Type B pancreatic cell (in vitro differentiated cells): Measurements from ENCODE around the gene CLEC11A. TPM values are rescaled to one million over a fixed set of nuclear protein-coding genes. Genes with fewer than 3 reads are reported as not detected.

Source experiments
- DNase-seq: peaks from one replicate; pipeline ENCODE4 v3.0.0; 2021; ENCODE audit warnings: mixed read lengths; ENCODE audit not compliant: unreplicated experiment; ENCODE audit errors: extremely low spot score
- H3K27ac Mint-ChIP-seq: 2 replicates; pipeline ENCODE4 v1.8.0; 2021; ENCODE audit warnings: mild to moderate bottlenecking, mixed read lengths
- H3K27me3 Mint-ChIP-seq: 2 replicates; pipeline ENCODE4 v1.8.0; 2021; ENCODE audit warnings: mixed read lengths
- H3K36me3 Mint-ChIP-seq: 2 replicates; pipeline ENCODE4 v1.8.0; 2021; ENCODE audit warnings: mixed read lengths
- H3K4me1 Mint-ChIP-seq: one replicate; pipeline ENCODE4 v1.8.0; 2021; ENCODE audit warnings: mixed read lengths; ENCODE audit not compliant: unreplicated experiment
- H3K4me3 Mint-ChIP-seq: 2 replicates; pipeline ENCODE4 v1.8.0; 2021; ENCODE audit warnings: mild to moderate bottlenecking, mixed read lengths
- H3K9me3 Mint-ChIP-seq: 2 replicates; pipeline ENCODE4 v1.8.0; 2021; ENCODE audit warnings: mixed read lengths
- total RNA-seq: library from RNA; stranded (reverse); gene quantifications from 2 replicates; pipeline ENCODE4 v1.2.1, GENCODE V29; 2021; ENCODE audit warnings: low replicate concordance
- TF ChIP-seq, protein P1 (sequence below): fragments of 200-600 bp; sonication (generic); conservative IDR thresholded peaks from 2 replicates; pipeline ENCODE4 v1.5.0; 2021; ENCODE audit warnings: antibody characterized with exemption, mild to moderate bottlenecking

CLEC11A gene
- total RNA-seq, 1 donor from 2014 or later: 5.9 TPM

- TF ChIP-seq, protein P1, sequence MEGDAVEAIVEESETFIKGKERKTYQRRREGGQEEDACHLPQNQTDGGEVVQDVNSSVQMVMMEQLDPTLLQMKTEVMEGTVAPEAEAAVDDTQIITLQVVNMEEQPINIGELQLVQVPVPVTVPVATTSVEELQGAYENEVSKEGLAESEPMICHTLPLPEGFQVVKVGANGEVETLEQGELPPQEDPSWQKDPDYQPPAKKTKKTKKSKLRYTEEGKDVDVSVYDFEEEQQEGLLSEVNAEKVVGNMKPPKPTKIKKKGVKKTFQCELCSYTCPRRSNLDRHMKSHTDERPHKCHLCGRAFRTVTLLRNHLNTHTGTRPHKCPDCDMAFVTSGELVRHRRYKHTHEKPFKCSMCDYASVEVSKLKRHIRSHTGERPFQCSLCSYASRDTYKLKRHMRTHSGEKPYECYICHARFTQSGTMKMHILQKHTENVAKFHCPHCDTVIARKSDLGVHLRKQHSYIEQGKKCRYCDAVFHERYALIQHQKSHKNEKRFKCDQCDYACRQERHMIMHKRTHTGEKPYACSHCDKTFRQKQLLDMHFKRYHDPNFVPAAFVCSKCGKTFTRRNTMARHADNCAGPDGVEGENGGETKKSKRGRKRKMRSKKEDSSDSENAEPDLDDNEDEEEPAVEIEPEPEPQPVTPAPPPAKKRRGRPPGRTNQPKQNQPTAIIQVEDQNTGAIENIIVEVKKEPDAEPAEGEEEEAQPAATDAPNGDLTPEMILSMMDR: no peak
- no peak for DNase-seq
- Mint-ChIP-seq H3K4me1 (peaks cover 30% of the 10 kb centered on the region), H3K36me3 (no peaks in the 10 kb centered on the region), H3K27me3 (peaks cover 42% of the 10 kb centered on the region), H3K9me3 (no peaks in the 10 kb centered on the region), H3K27ac (peak overlapping the region; percentile 76), H3K4me3 (peak overlapping the region; percentile 93)
Observed at GRCh38 chr19:50723735-50724521, 764 bp downstream of the CLEC11A start.

GRCh38 chr19:50724522-50725217 lies 1.5 kb downstream of the CLEC11A start:
- TF ChIP-seq, protein P1: peak; percentile 92
- peak overlapping the region; percentile 76 for H3K27ac Mint-ChIP-seq
- H3K4me3 Mint-ChIP-seq: peak overlapping the region; percentile 93
- peaks cover 30% of the 10 kb centered on the region for H3K4me1 Mint-ChIP-seq
- peak; percentile 100 for DNase-seq
- H3K9me3 Mint-ChIP-seq: no peaks in the 10 kb centered on the region
- H3K27me3 Mint-ChIP-seq: peaks cover 44% of the 10 kb centered on the region
- H3K36me3 Mint-ChIP-seq: no peaks in the 10 kb centered on the region

DNA sequence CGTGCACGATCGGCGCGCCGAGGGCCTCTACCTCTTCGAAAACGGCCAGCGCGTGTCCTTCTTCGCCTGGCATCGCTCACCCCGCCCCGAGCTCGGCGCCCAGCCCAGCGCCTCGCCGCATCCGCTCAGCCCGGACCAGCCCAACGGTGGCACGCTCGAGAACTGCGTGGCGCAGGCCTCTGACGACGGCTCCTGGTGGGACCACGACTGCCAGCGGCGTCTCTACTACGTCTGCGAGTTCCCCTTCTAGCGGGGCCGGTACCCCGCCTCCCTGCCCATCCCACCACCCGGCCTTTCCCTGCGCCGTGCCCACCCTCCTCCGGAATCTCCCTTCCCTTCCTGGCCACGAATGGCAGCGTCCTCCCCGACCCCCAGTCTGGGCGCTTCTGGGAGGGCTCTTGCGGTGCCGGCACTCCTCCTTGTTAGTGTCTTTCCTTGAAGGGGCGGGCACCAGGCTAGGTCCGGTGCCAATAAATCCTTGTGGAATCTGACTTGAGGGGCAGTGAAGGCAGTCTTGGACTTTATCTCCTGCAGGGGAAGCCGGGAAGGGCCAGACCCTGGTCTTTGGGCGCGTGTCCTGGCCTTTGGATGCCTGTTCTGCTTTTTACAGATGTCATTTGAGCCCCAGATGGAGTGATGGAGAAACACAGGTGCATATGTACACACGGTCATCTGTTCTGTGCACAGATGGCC lies 2.2 kb downstream of the CLEC11A start:
- Mint-ChIP-seq H3K27ac (peak overlapping the region; percentile 68), H3K4me1 (peaks cover 27% of the 10 kb centered on the region), H3K4me3 (peak overlapping the region; percentile 93), H3K9me3 (no peaks in the 10 kb centered on the region), H3K27me3 (peaks cover 40% of the 10 kb centered on the region), H3K36me3 (no peaks in the 10 kb centered on the region)
- DNase-seq: no peak
- TF ChIP-seq, protein P1: no peak

DNA sequence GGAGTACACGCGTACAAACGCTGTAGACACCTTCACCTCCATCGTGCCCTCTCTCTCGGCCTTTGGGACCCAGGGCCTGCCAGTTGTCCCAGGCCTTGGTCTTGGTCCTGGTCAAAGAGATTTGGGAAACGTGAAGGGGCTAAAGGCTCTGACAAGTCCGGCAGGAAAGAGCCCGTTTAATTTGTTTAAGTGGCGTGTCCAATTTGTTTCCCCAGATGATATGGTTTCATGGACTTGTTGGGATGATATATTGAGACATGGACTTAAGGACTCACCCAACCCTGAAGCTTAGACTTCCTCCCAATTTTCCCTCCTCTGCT lies 2.7 kb downstream of the CLEC11A start:
- Mint-ChIP-seq H3K4me1 (peaks cover 22% of the 10 kb centered on the region), H3K4me3 (peak overlapping the region; percentile 93), H3K27me3 (peaks cover 35% of the 10 kb centered on the region), H3K36me3 (no peaks in the 10 kb centered on the region), H3K9me3 (no peaks in the 10 kb centered on the region), H3K27ac (no peak overlapping the region)
- DNase-seq: no peak
- TF ChIP-seq, protein P1: no peak

GRCh38 chr19:50728084-50728737 lies 5.0 kb downstream of the CLEC11A start:
- H3K4me3 Mint-ChIP-seq: peak overlapping the region; percentile 77

More at GRCh38 chr19:50728084-50728737, 5.0 kb downstream of the CLEC11A start:
- H3K27me3 Mint-ChIP-seq: peaks cover 26% of the 10 kb centered on the region
- TF ChIP-seq, protein P1: no peak
- peaks cover 8% of the 10 kb centered on the region for H3K4me1 Mint-ChIP-seq
- H3K27ac Mint-ChIP-seq: no peak overlapping the region
- H3K36me3 Mint-ChIP-seq: no peaks in the 10 kb centered on the region
- no peaks in the 10 kb centered on the region for H3K9me3 Mint-ChIP-seq
- peak; percentile 88 for DNase-seq
